Endothelial cell of umbilical vein (primary cell): ENCODE measurements around the gene AIF1L. TPM values are rescaled to one million over a fixed set of nuclear protein-coding genes. Genes with fewer than 3 reads are reported as not detected.
"Not testable (repeated sequence)": the region's sequence is repeated elsewhere in the genome, so short reads cannot be mapped to it uniquely, and the experiment has no call there.

Experiments
- BruUV-seq: library from RNA; stranded (reverse); fragments of 400-500 nt; replicated peaks from 2 replicates; lab custom pipeline; 2021; lab: Mats Ljungman, UMichigan
- CTCF ChIA-PET: fragments of 300-600, 350-600 bp; sonication (Branson Sonifier 250); formaldehyde crosslinking; loops from one replicate; lab custom pipeline; 2021; ENCODE audit warnings: antibody characterized with exemption, inconsistent platforms; lab: Charles Lee
- POLR2A ChIA-PET: fragments of 300-600, 350-600 bp; sonication (Branson Sonifier 250); formaldehyde crosslinking; loops from one replicate; lab custom pipeline; 2021; ENCODE audit warnings: antibody characterized with exemption, inconsistent platforms; lab: Charles Lee
- DNase-seq: peaks from one replicate; pipeline ENCODE4 v3.0.0-alpha.2; 2011; ENCODE audit warnings: low read depth, low spot score
- FAIRE-seq: peaks from 2 replicates; lab custom pipeline; 2011; peaks lifted over from hg19 to GRCh38; lab: Jason Lieb, UNC
- H2AFZ ChIP-seq: 2 replicates; pipeline ENCODE4 v1.6.0; 2012; ENCODE audit warnings: low read depth, low read length, control low read depth, inconsistent platforms
- H3K27ac ChIP-seq: 2 replicates; pipeline ENCODE4 v1.5.1; 2011; ENCODE audit warnings: low read depth, mild to moderate bottlenecking, control low read depth, low read length, moderate library complexity; ENCODE audit not compliant: insufficient read depth
- H3K27me3 ChIP-seq, 2 experiments: 2 replicates each; pipeline versions ENCODE4 v1.6.0 to v1.6.1; 2011; ENCODE audit warnings: low read length in 2 of 2, mixed read lengths in 1 of 2; ENCODE audit not compliant: control insufficient read depth in 2 of 2, insufficient read depth in 2 of 2
- H3K36me3 ChIP-seq, 2 experiments: 2 replicates in 1 of 2; 3 replicates in 1 of 2; pipeline ENCODE4 v1.5.1; 2011; ENCODE audit warnings: low read length in 2 of 2, mild to moderate bottlenecking in 1 of 2, moderate library complexity in 1 of 2; ENCODE audit not compliant: control insufficient read depth in 2 of 2, insufficient read depth in 2 of 2; ENCODE audit errors: extremely low read depth in 1 of 2
- H3K4me1 ChIP-seq: 3 replicates; pipeline ENCODE4 v1.5.1; 2011; ENCODE audit warnings: mild to moderate bottlenecking, low read length; ENCODE audit not compliant: control insufficient read depth, insufficient read depth; ENCODE audit errors: extremely low read depth
- H3K4me2 ChIP-seq: 2 replicates; pipeline ENCODE4 v1.6.1; 2011; ENCODE audit warnings: low read length, control low read depth, mixed read lengths; ENCODE audit not compliant: insufficient read depth
- H3K4me3 ChIP-seq, 3 experiments: fragments of 200-600 bp in 1 of 3; sonication (generic), shearing (Covaris generic) in 1 of 3; replicated peaks in 1 of 3; 2 replicates each; pipeline ENCODE4 v1.5.1; 2011 to 2016; ENCODE audit warnings: control low read depth in 3 of 3, low read length in 3 of 3, mild to moderate bottlenecking in 2 of 3, inconsistent platforms in 1 of 3, low read depth in 1 of 3, moderate library complexity in 1 of 3; ENCODE audit not compliant: insufficient read depth in 1 of 3
- H3K79me2 ChIP-seq: 2 replicates; pipeline ENCODE4 v1.6.0; 2012; ENCODE audit warnings: low read length, inconsistent platforms; ENCODE audit not compliant: control insufficient read depth, insufficient read depth
- H3K9ac ChIP-seq: replicated peaks from 2 replicates; pipeline ENCODE3; 2011; ENCODE audit warnings: low read length, control low read depth; ENCODE audit not compliant: insufficient read depth; ENCODE audit errors: extremely low read depth
- H3K9me1 ChIP-seq: replicated peaks from 3 replicates; pipeline ENCODE4 v1.6.0; 2011; ENCODE audit warnings: mild to moderate bottlenecking, low read length; ENCODE audit not compliant: control insufficient read depth, insufficient read depth; ENCODE audit errors: extremely low read depth
- H3K9me3 ChIP-seq: replicated peaks from 2 replicates; pipeline ENCODE4 v1.5.1; 2012; ENCODE audit warnings: low read length, inconsistent platforms; ENCODE audit not compliant: control insufficient read depth, insufficient read depth
- H4K20me1 ChIP-seq: replicated peaks from 2 replicates; pipeline ENCODE3; 2011; ENCODE audit warnings: mild to moderate bottlenecking, low read length; ENCODE audit not compliant: control insufficient read depth, insufficient read depth; ENCODE audit errors: extremely low read depth
- CTCF ChIP-seq, 2 donors: IDR thresholded peaks; 1 replicate in 1 of 2; 2 replicates in 1 of 2; pipeline ENCODE4 v1.5.1; 2011; ENCODE audit warnings: low read length in 2 of 2, mild to moderate bottlenecking in 2 of 2, moderate library complexity in 2 of 2, control low read depth in 1 of 2, inconsistent platforms in 1 of 2, low read depth in 1 of 2; ENCODE audit not compliant: insufficient read depth in 1 of 2; ENCODE audit errors: extremely low read depth in 1 of 2
- EZH2 ChIP-seq: IDR thresholded peaks from 2 replicates; pipeline ENCODE4 v1.6.1; 2012; ENCODE audit warnings: borderline replicate concordance, low read depth, mild to moderate bottlenecking, moderate library complexity, low read length, inconsistent platforms; ENCODE audit not compliant: severe bottlenecking
- FOS ChIP-seq: IDR thresholded peaks from 2 replicates; pipeline ENCODE4 v1.6.1; 2011; ENCODE audit warnings: mild to moderate bottlenecking, low read length, moderate library complexity, borderline replicate concordance; ENCODE audit not compliant: insufficient read depth
- GATA2 ChIP-seq: IDR thresholded peaks from 2 replicates; pipeline ENCODE4 v1.7.0; 2011; ENCODE audit warnings: low read depth, mild to moderate bottlenecking, moderate library complexity, mixed read lengths, low read length; ENCODE audit not compliant: insufficient read length, insufficient read depth
- JUN ChIP-seq: IDR thresholded peaks from 2 replicates; pipeline ENCODE4 v1.6.1; 2011; ENCODE audit warnings: borderline replicate concordance, low read depth; ENCODE audit not compliant: insufficient read length, insufficient read depth
- MAX ChIP-seq: IDR thresholded peaks from 2 replicates; pipeline ENCODE4 v1.6.1; 2011; ENCODE audit not compliant: insufficient read depth, insufficient read length
- MYC ChIP-seq: IDR thresholded peaks from one replicate; pipeline ENCODE4 v1.6.1; 2011; ENCODE audit warnings: mild to moderate bottlenecking, low read depth, low read length
- POLR2A ChIP-seq: IDR thresholded peaks from 2 replicates; pipeline ENCODE4 v1.6.1; 2012; ENCODE audit warnings: low read depth, mild to moderate bottlenecking, control low read depth, low read length
- POLR2AphosphoS5 ChIP-seq: IDR thresholded peaks from 2 replicates; pipeline ENCODE4 v1.6.1; 2012; ENCODE audit warnings: low read depth, mild to moderate bottlenecking, control low read depth, low read length, moderate library complexity; ENCODE audit not compliant: insufficient read depth
- dilution Hi-C: fragments of 300-500 bp; cut with MboI; formaldehyde crosslinking; loops from one replicate; pipeline ENCODE4 v1.15.0; 2019; ENCODE audit warnings: low sequenced_read_pairs; ENCODE audit not compliant: extremely low pct_ligation_motif_present
- intact Hi-C: fragments of 100-400 bp; cut with micrococcal nuclease; formaldehyde crosslinking; loops from one replicate; pipeline ENCODE4 v1.10.0; 2022
- polyA plus RNA-seq, 4 experiments: library from polyadenylated mRNA; depleted of rRNA in 3 of 4; stranded (reverse) in 3 of 4; unstranded in 1 of 4; fragments of >200 nt; gene quantifications; 2 replicates each; pipeline versions ENCODE4 v1.2.1 to v1.2.3, GENCODE V29; 2011 to 2012; ENCODE audit warnings: missing spikeins in 1 of 4
- total RNA-seq: library from RNA; stranded (reverse); gene quantifications from 2 replicates; pipeline ENCODE4 v1.2.3, GENCODE V29; 2021

AIF1L gene
- total and polyA plus RNA-seq, 2 donors (not counting 3 experiments of a cell fraction or from before 2014, with no cell fraction given): 17.8 to 39.7 TPM

- H3K9me1 ChIP-seq: no peaks in the 10 kb centered on the region
- CTCF ChIA-PET: interaction anchor here (1.7 kb wide), 1 partner anchor 11 kb away, joined by 3 read pairs; no protein-coding TSS in a partner anchor
- dilution Hi-C loops (no loop called here), intact Hi-C loops (loop anchor here (5.0 kb wide), 1 partner anchor 96 kb away; no protein-coding TSS in a partner anchor)
- H4K20me1 ChIP-seq: no peaks in the 10 kb centered on the region
- POLR2A ChIA-PET: no interaction called here
- no peak overlapping the region for H3K4me2 ChIP-seq
- no peak overlapping the region for H2AFZ ChIP-seq
- H3K27ac ChIP-seq: no peak overlapping the region
- peaks cover 14 to 27% of the 10 kb centered on the region in 2 experiments for H3K36me3 ChIP-seq
- TF ChIP-seq FOS: no peak
- no peak for TF ChIP-seq JUN
- TF ChIP-seq EZH2: no peak
- no peak for TF ChIP-seq MAX
- no peak for TF ChIP-seq POLR2AphosphoS5
- TF ChIP-seq GATA2: no peak
- no peak for TF ChIP-seq POLR2A
- no peak for TF ChIP-seq MYC
- TF ChIP-seq CTCF (IDR thresholded peaks at IDR 0.05; ENCODE audit: extremely low read depth in 1 of 2, insufficient read depth in 1 of 2, low read depth in 1 of 2, low read length in 2 of 2): no peak
- H3K79me2 ChIP-seq: no peaks in the 10 kb centered on the region
- H3K27me3 ChIP-seq: no peaks in the 10 kb centered on the region
- H3K9me3 ChIP-seq: no peaks in the 10 kb centered on the region
- H3K9ac ChIP-seq: no peak overlapping the region
- FAIRE-seq: no peak
- DNase-seq: no peak
- no peak overlapping the region for H3K4me3 ChIP-seq
- H3K4me1 ChIP-seq: no peaks in the 10 kb centered on the region
- no TSS peak for BruUV-seq
These were observed 57.3 kb downstream of the AIF1L start for GRCh38 chr9:131153595-131153994.

- H3K27ac ChIP-seq, BruUV-seq, H3K27me3 ChIP-seq, H3K9me3 ChIP-seq, intact Hi-C loops, DNase-seq, H2AFZ ChIP-seq, H4K20me1 ChIP-seq, FAIRE-seq, H3K9ac ChIP-seq, H3K4me2 ChIP-seq, H3K4me3 ChIP-seq, H3K4me1 ChIP-seq, H3K9me1 ChIP-seq, CTCF ChIA-PET, H3K79me2 ChIP-seq, POLR2A ChIA-PET, dilution Hi-C loops: not testable (repeated sequence)
- peaks cover 8 to 12% of the 10 kb centered on the region in 2 experiments for H3K36me3 ChIP-seq
These were observed 62.3 kb downstream of the AIF1L start for GRCh38 chr9:131158673-131159072.
